Neural cell (in vitro differentiated cells): ENCODE data around the gene COL4A4. TPM values are rescaled to one million over a fixed set of nuclear protein-coding genes. Genes with fewer than 3 reads are reported as not detected.

Experiments
- H2AFZ ChIP-seq: fragments of 200-600, 300-800 bp; sonication (generic), shearing (Covaris generic); 2 replicates; pipeline ENCODE4 v1.6.0; 2014; ENCODE audit warnings: low read depth, mild to moderate bottlenecking, antibody characterized with exemption, low read length, moderate library complexity
- H3F3A ChIP-seq: fragments of 200-600 bp; shearing (Covaris generic); 2 replicates; pipeline ENCODE4 v1.6.1; 2016; ENCODE audit warnings: mild to moderate bottlenecking, moderate library complexity, mixed read lengths, antibody characterized with exemption, low read length; ENCODE audit not compliant: insufficient read depth, poor library complexity, severe bottlenecking
- H3K27ac ChIP-seq: fragments of 200-600, 300-800 bp; sonication (generic), shearing (Covaris generic); 2 replicates; pipeline ENCODE4 v1.5.1; 2014; ENCODE audit warnings: mild to moderate bottlenecking, low read length, moderate library complexity
- H3K27me3 ChIP-seq: fragments of 300-800, 200-600 bp; sonication (generic), shearing (Covaris generic); 2 replicates; pipeline ENCODE4 v1.6.0; 2014; ENCODE audit warnings: mild to moderate bottlenecking, low read depth, low read length, moderate library complexity; ENCODE audit not compliant: insufficient read depth
- H3K36me3 ChIP-seq: fragments of 300-800, 200-600 bp; sonication (generic), shearing (Covaris generic); 2 replicates; pipeline ENCODE4 v1.5.1; 2014; ENCODE audit warnings: mild to moderate bottlenecking, antibody characterized with exemption, low read length, moderate library complexity; ENCODE audit not compliant: insufficient read depth
- H3K4me2 ChIP-seq: fragments of 300-800, 200-600 bp; sonication (generic), shearing (Covaris generic); 2 replicates; pipeline ENCODE4 v1.6.0; 2014; ENCODE audit warnings: mild to moderate bottlenecking, low read length
- H3K4me3 ChIP-seq: fragments of 300-800, 200-600 bp; sonication (generic), shearing (Covaris generic); 2 replicates; pipeline ENCODE4 v1.5.1; 2014; ENCODE audit warnings: mild to moderate bottlenecking, low read length, moderate library complexity
- H3K79me2 ChIP-seq: fragments of 200-600 bp; shearing (Covaris generic); replicated peaks from 2 replicates; pipeline ENCODE4 v1.6.0; 2014; ENCODE audit warnings: mild to moderate bottlenecking, low read length, moderate library complexity; ENCODE audit not compliant: insufficient read depth
- H3K9ac ChIP-seq: fragments of 300-800, 200-600 bp; sonication (generic), shearing (Covaris generic); 2 replicates; pipeline ENCODE4 v1.6.1; 2016; ENCODE audit warnings: mild to moderate bottlenecking, low read length, mixed read lengths
- H3K9me2 ChIP-seq: fragments of 200-600 bp; shearing (Covaris generic); 2 replicates; pipeline ENCODE4 v1.6.1; 2016; ENCODE audit warnings: mild to moderate bottlenecking, low read length, mixed read lengths; ENCODE audit not compliant: insufficient read depth
- H3K9me3 ChIP-seq: fragments of 200-600, 300-800 bp; sonication (generic), shearing (Covaris generic); 2 replicates; pipeline ENCODE4 v1.6.1; 2016; ENCODE audit warnings: mild to moderate bottlenecking, mixed run types, low read length, moderate library complexity, mixed read lengths
- H4K20me1 ChIP-seq: fragments of 200-600 bp; shearing (Covaris generic); 2 replicates; pipeline ENCODE4 v1.6.1; 2016; ENCODE audit warnings: mild to moderate bottlenecking, mixed run types; ENCODE audit not compliant: insufficient read depth
- CTCF ChIP-seq: fragments of 450-650 bp; IDR thresholded peaks from 2 replicates; pipeline ENCODE4 v1.5.1; 2014; ENCODE audit warnings: antibody characterized with exemption, mild to moderate bottlenecking, moderate library complexity; ENCODE audit not compliant: poor library complexity, severe bottlenecking
- EP300 ChIP-seq: fragments of 450-650 bp; conservative IDR thresholded peaks from 2 replicates; pipeline ENCODE4 v1.6.1; 2014; ENCODE audit warnings: antibody characterized with exemption, mild to moderate bottlenecking, moderate library complexity; ENCODE audit not compliant: poor library complexity, severe bottlenecking
- EZH2 ChIP-seq: fragments of 200-600, 300-800 bp; shearing (Covaris generic), sonication (generic); IDR thresholded peaks from 2 replicates; pipeline ENCODE4 v1.6.1; 2014; ENCODE audit warnings: antibody characterized with exemption, low read length, borderline replicate concordance, mild to moderate bottlenecking; ENCODE audit not compliant: insufficient read depth, poor library complexity, severe bottlenecking
- MXI1 ChIP-seq: fragments of 450-650 bp; conservative IDR thresholded peaks from 2 replicates; pipeline ENCODE4 v1.6.1; 2014; ENCODE audit warnings: antibody characterized with exemption, mild to moderate bottlenecking; ENCODE audit not compliant: poor library complexity, severe bottlenecking
- POLR2AphosphoS5 ChIP-seq: IDR thresholded peaks from 2 replicates; pipeline ENCODE4 v1.6.1; 2012
- RAD21 ChIP-seq: fragments of 450-650 bp; conservative IDR thresholded peaks from 2 replicates; pipeline ENCODE4 v1.6.1; 2014; ENCODE audit warnings: antibody characterized with exemption, mild to moderate bottlenecking, moderate library complexity
- REST ChIP-seq: IDR thresholded peaks from 2 replicates; pipeline ENCODE4 v1.6.1; 2012; ENCODE audit warnings: borderline replicate concordance
- SMC3 ChIP-seq: fragments of 450-650 bp; conservative IDR thresholded peaks from 2 replicates; pipeline ENCODE4 v1.6.1; 2014; ENCODE audit warnings: antibody characterized with exemption, mild to moderate bottlenecking, moderate library complexity; ENCODE audit not compliant: poor library complexity
- TAF1 ChIP-seq: IDR thresholded peaks from 2 replicates; pipeline ENCODE4 v1.6.1; 2012; ENCODE audit warnings: low read depth
- polyA plus RNA-seq: library from polyadenylated mRNA; depleted of rRNA; stranded (reverse); fragments of >200 nt; gene quantifications from 2 replicates; pipeline ENCODE4 v1.2.3, GENCODE V29; 2014

Gene COL4A4
- polyA plus RNA-seq, 1 donor from 2014 or later: 0.35 TPM

DNA sequence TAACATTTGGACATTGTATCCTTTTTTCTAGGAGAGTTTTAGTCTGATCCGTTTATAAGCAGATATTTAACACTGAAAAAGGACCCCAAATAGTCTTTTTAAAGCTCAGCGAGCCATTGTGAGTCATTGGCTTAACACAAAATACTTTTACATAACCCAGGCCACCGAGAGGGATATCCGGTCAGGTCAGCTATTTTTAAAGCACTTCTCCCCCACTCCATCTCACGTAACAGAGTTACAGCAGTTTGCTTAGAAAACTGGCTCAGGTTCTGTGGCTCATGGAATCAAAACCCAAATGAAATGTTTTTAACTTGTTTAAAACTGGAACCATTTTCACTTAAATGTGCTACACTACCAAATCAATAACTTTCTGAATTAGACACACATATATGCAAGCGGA is 24.3 kb upstream of the COL4A4 start:
- TF ChIP-seq TAF1: no peak
- no peak for TF ChIP-seq MXI1
- TF ChIP-seq EP300: no peak
- TF ChIP-seq SMC3: no peak
- H3F3A ChIP-seq: no peaks in the 10 kb centered on the region
- H3K9me2 ChIP-seq: no peaks in the 10 kb centered on the region
- no peak overlapping the region for H3K4me2 ChIP-seq
- no peak overlapping the region for H3K9ac ChIP-seq
- no peaks in the 10 kb centered on the region for H3K27me3 ChIP-seq
- H3K79me2 ChIP-seq: no peaks in the 10 kb centered on the region
- H4K20me1 ChIP-seq: no peaks in the 10 kb centered on the region
- no peaks in the 10 kb centered on the region for H3K9me3 ChIP-seq
- no peak overlapping the region for H3K4me3 ChIP-seq
- no peak overlapping the region for H2AFZ ChIP-seq
- H3K36me3 ChIP-seq: no peaks in the 10 kb centered on the region
- no peak overlapping the region for H3K27ac ChIP-seq

DNA sequence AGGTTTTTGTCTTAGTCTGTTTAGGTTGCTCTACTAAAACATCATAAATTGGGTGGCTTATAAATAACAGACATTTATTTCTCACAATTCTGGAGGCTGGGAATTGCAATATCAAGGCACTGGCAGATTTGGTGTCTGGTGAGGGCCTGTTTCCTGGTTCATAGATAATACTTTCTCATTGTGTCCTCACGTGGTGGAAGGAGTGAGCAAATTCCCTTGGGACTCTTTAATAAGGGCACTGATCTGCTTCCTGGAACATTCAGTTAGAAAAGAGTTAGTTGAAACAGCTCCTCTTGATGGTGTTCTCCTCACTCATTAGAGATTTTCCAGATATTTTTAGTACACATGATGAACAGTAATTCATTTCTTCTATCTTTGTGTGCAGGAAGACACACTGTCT is 22.7 kb upstream of the COL4A4 start:
- TF ChIP-seq SMC3 (no peak), CTCF (no peak), TAF1 (no peak), RAD21 (no peak), EZH2 (no peak), EP300 (no peak), REST (no peak), POLR2AphosphoS5 (no peak), MXI1 (no peak)
- no peaks in the 10 kb centered on the region for H4K20me1 ChIP-seq
- H3K9me2 ChIP-seq: no peaks in the 10 kb centered on the region
- no peaks in the 10 kb centered on the region for H3K27me3 ChIP-seq
- no peak overlapping the region for H3K4me2 ChIP-seq
- no peaks in the 10 kb centered on the region for H3K36me3 ChIP-seq
- no peak overlapping the region for H3K9ac ChIP-seq
- H3K9me3 ChIP-seq: no peaks in the 10 kb centered on the region
- H3K27ac ChIP-seq: no peak overlapping the region
- no peak overlapping the region for H3K4me3 ChIP-seq
- no peaks in the 10 kb centered on the region for H3K79me2 ChIP-seq
- H2AFZ ChIP-seq: no peak overlapping the region
- no peaks in the 10 kb centered on the region for H3F3A ChIP-seq
